Aorta (tissue), 5 donors: ENCODE data around the gene MYO1G. TPM values are rescaled to one million over a fixed set of nuclear protein-coding genes. Genes with fewer than 3 reads are reported as not detected.

Source experiments
- ATAC-seq: fragments of 200-7000 bp; cut with Tn5 transposase; one replicate; pipeline ENCODE4 v1.9.1; 2022; ENCODE audit warnings: moderate library complexity; ENCODE audit not compliant: low FRiP score
- DNase-seq, 2 donors: peaks; one replicate each; pipeline ENCODE4 v3.0.0-alpha.2; 2020
- H3K27ac ChIP-seq, 2 donors: one replicate each; pipeline ENCODE4 v1.5.1; 2013; ENCODE audit warnings: low read length in 2 of 2, mild to moderate bottlenecking in 2 of 2, moderate library complexity in 2 of 2, control low read depth in 1 of 2, inconsistent platforms in 1 of 2, low read depth in 1 of 2
- H3K27me3 ChIP-seq, 2 donors: one replicate each; pipeline ENCODE4 v1.6.1; 2013; ENCODE audit warnings: control low read depth in 1 of 2, low read length in 1 of 2, mild to moderate bottlenecking in 1 of 2, moderate library complexity in 1 of 2; ENCODE audit not compliant: insufficient read depth in 2 of 2, control insufficient read depth in 1 of 2
- H3K36me3 ChIP-seq, 2 donors: one replicate each; pipeline ENCODE4 v1.6.1; 2013; ENCODE audit warnings: control low read depth in 1 of 2, low read length in 1 of 2, mild to moderate bottlenecking in 1 of 2; ENCODE audit not compliant: insufficient read depth in 2 of 2, control insufficient read depth in 1 of 2
- H3K4me1 ChIP-seq, 2 donors: one replicate each; pipeline ENCODE4 v1.6.1; 2013; ENCODE audit warnings: low read length in 2 of 2, control low read depth in 1 of 2, mild to moderate bottlenecking in 1 of 2, moderate library complexity in 1 of 2; ENCODE audit not compliant: insufficient read depth in 2 of 2, control insufficient read depth in 1 of 2
- H3K4me3 ChIP-seq, 2 donors: one replicate each; pipeline ENCODE4 v1.5.1; 2013; ENCODE audit warnings: low read length in 2 of 2, control low read depth in 1 of 2, mild to moderate bottlenecking in 1 of 2
- H3K9me3 ChIP-seq: one replicate; pipeline ENCODE4 v1.6.1; 2013; ENCODE audit warnings: mild to moderate bottlenecking, low read length; ENCODE audit not compliant: control insufficient read depth
- WGBS, 2 donors: extraction: QIAGEN DNeasy Blood & Tissue Kit; methylation state at CpG; one replicate each; pipeline ENCODE4 v1.1.7; 2013; 5-methylcytosine and 5-hydroxymethylcytosine counted together
- intact Hi-C, 2 donors: fragments of 100-400 bp; cut with DNase I; formaldehyde crosslinking; loops; one replicate each; pipeline versions ENCODE4 v1.14.2 to v1.15.0; 2022
- polyA plus RNA-seq, 2 donors: library from polyadenylated mRNA; stranded (reverse); fragments of 200-250 nt; gene quantifications; one replicate each; pipeline ENCODE4 v1.2.3, GENCODE V29; 2013
- total RNA-seq, 2 donors: library from RNA; stranded (reverse); fragmentation: NEBNext Ultra II Directional; extraction: Animal tissue kit (Norgen Biotek cat#: 25700); gene quantifications; one replicate each; pipeline ENCODE4 v1.2.1, GENCODE V29; 2021
- donor health status: healthy with polysubstance abuse.
- donor health status: Bipolar disorder and iron deficiency.
- donor health status: DM: no; HTN: no; CAD: no.
- donor health status: DM: no; HTN: no; CAD: no.
- donor health status: DM: yes; HTN: yes; CAD: no.

The MYO1G gene
- total and polyA plus RNA-seq, 4 donors: 1.4 to 21.3 (median 5.4) TPM

- DNase-seq (no peak), ATAC-seq (no peak)
- peaks cover 3% of the 10 kb centered on the region for H3K9me3 ChIP-seq
- H3K27ac ChIP-seq: no peak overlapping the region
- intact Hi-C loops: no loop called here
- no peaks in the 10 kb centered on the region for H3K4me1 ChIP-seq
- H3K36me3 ChIP-seq: no peaks in the 10 kb centered on the region
- H3K4me3 ChIP-seq: no peak overlapping the region
- 71 to 77% methylated on average over 6 of the region's 6 CpGs for WGBS, 2 donors
- H3K27me3 ChIP-seq: no peaks in the 10 kb centered on the region
These were observed 47.9 kb downstream of the MYO1G start for GRCh38 chr7:44930921-44931320.

GRCh38 chr7:44922351-44922694, 56.5 kb downstream of the MYO1G start:
- intact Hi-C loops: loop anchor here (2.0 to 5.0 kb wide), 5 partner anchors 65 to 335 kb away; no protein-coding TSS in a partner anchor
- Histone ChIP-seq H3K27ac (no peak overlapping the region), H3K36me3 (no peaks in the 10 kb centered on the region), H3K9me3 (no peaks in the 10 kb centered on the region), H3K27me3 (no peaks in the 10 kb centered on the region), H3K4me3 (no peak overlapping the region), H3K4me1 (no peaks in the 10 kb centered on the region)
- ATAC-seq (no peak), DNase-seq (no peak)
- 72% methylated on average over 8 of the region's 8 CpGs for WGBS, 2 donors

DNA sequence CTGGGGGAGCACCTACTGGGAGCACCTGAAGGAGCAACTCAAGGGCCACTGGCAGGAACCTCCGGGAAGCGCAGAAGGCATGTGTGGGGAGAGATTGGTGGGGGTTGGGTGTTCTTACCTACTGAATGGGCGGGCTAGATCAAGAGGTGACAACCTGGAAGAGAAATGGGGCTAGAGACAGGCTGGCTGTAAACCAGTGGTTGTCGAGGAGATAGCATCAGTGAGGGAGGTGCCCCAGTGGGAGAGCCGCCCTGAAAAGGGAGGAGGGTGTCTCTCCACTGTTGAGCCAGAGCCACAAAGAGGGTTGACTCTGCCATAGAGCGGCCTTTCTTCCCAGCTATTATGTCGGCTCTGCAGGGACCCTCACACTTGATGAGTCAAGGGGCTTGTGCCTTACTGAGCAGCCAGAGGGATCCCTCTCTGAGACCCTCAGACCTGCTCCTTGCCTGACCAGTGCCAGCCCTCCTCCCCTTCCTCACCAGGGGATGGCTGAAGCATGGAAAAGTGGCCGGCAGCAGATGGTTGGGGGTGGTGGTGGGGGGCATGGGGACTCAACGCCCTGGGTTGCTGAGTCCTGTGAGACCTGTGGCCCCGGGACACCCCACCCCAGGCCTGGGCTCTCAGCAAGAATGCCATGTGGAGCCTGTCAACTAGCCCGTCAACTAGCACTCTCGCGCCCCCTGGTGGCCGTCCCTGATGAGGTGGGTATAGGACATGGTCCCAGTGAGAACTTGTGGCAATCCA, 57.0 kb downstream of the MYO1G start:
- Histone ChIP-seq H3K4me1 (no peaks in the 10 kb centered on the region), H3K36me3 (no peaks in the 10 kb centered on the region), H3K27ac (no peak overlapping the region), H3K4me3 (no peak overlapping the region), H3K9me3 (no peaks in the 10 kb centered on the region), H3K27me3 (no peaks in the 10 kb centered on the region)
- DNase-seq (peak; percentile 95 to 98), ATAC-seq (peak; percentile 92)
- 42 to 45% methylated on average over 14 of the region's 14 CpGs for WGBS, 2 donors
- intact Hi-C loops: loop anchor here (2.0 to 5.0 kb wide), 5 partner anchors 64 to 334 kb away; no protein-coding TSS in a partner anchor

DNA sequence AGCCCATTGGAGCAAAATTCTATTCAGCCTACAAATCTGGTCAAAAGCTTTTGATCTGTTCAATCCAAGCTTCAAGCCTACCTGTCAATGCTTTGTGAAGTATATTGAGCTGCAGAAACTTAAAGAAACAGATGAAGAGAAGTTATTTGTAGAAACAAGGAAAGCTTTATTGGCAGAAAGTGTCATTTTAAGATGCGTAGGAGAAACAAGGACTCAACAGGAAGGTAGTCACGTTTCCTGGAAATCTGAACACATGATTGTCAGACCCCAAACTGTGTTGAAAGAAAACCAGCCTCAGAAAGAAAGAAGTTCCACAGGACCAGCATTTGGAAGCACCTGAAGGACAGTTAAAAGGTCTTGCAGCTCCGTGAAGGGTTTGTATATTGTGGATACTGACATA, 58.7 kb downstream of the MYO1G start:
- no peak for ATAC-seq
- Histone ChIP-seq H3K4me1 (no peaks in the 10 kb centered on the region), H3K9me3 (no peaks in the 10 kb centered on the region), H3K4me3 (no peak overlapping the region), H3K27me3 (no peaks in the 10 kb centered on the region), H3K27ac (no peak overlapping the region), H3K36me3 (no peaks in the 10 kb centered on the region)
- intact Hi-C loops: loop anchor here (5.0 kb wide), 3 partner anchors 63 to 333 kb away; no protein-coding TSS in a partner anchor
- 81 to 82% methylated on average over 3 of the region's 3 CpGs for WGBS, 2 donors
- DNase-seq: no peak

DNA sequence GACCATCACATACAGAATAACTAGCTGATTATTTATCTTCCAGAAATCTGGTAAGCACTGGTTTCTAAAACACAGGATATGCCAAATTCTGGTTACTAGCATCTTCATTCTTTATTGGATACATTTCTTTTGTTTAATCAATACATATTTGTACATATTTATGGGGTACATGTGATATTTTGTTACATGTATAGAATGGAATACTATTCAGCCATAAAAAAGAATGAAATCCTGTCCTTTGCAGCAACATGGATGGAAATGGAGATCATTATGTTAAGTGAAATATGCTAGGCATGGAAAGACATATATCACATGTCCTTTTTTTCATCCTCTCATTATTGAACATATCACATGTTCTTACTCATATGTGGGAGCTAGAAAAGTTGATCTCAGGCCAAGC, 60.8 kb downstream of the MYO1G start:
- ATAC-seq (no peak), DNase-seq (no peak)
- Histone ChIP-seq H3K4me3 (no peak overlapping the region), H3K27ac (no peak overlapping the region), H3K9me3 (no peaks in the 10 kb centered on the region), H3K4me1 (no peaks in the 10 kb centered on the region), H3K27me3 (no peaks in the 10 kb centered on the region), H3K36me3 (no peaks in the 10 kb centered on the region)
- intact Hi-C loops: no loop called here

- H3K27ac ChIP-seq: no peak overlapping the region
- ATAC-seq (no peak), DNase-seq (no peak)
- no peaks in the 10 kb centered on the region for H3K27me3 ChIP-seq
- no peaks in the 10 kb centered on the region for H3K9me3 ChIP-seq
- intact Hi-C loops: no loop called here
- no peaks in the 10 kb centered on the region for H3K4me1 ChIP-seq
- no peak overlapping the region for H3K4me3 ChIP-seq
- no peaks in the 10 kb centered on the region for H3K36me3 ChIP-seq
- WGBS, 2 donors: 96 to 97% methylated on average over 2 of the region's 2 CpGs
These were observed 61.4 kb downstream of the MYO1G start for GRCh38 chr7:44917465-44917864.

- 74 to 85% methylated on average over 10 of the region's 10 CpGs for WGBS, 2 donors
- Histone ChIP-seq H3K27ac (no peak overlapping the region), H3K9me3 (no peaks in the 10 kb centered on the region), H3K36me3 (no peaks in the 10 kb centered on the region), H3K4me3 (no peak overlapping the region), H3K4me1 (no peaks in the 10 kb centered on the region), H3K27me3 (no peaks in the 10 kb centered on the region)
- intact Hi-C loops: no loop called here
- no peak for DNase-seq
- no peak for ATAC-seq
These were observed 63.7 kb downstream of the MYO1G start for GRCh38 chr7:44914992-44915607.

GRCh38 chr7:44912775-44913347, 66.0 kb downstream of the MYO1G start:
- Histone ChIP-seq H3K4me1 (no peaks in the 10 kb centered on the region), H3K4me3 (no peak overlapping the region), H3K36me3 (no peaks in the 10 kb centered on the region), H3K27ac (no peak overlapping the region), H3K9me3 (no peaks in the 10 kb centered on the region), H3K27me3 (no peaks in the 10 kb centered on the region)
- intact Hi-C loops: no loop called here
- 55 to 57% methylated on average over 7 of the region's 7 CpGs for WGBS, 2 donors
- ATAC-seq (no peak), DNase-seq (no peak)
